ENCODE measurements around the gene MAP2. TPM values are rescaled to one million over a fixed set of nuclear protein-coding genes. Genes with fewer than 3 reads are reported as not detected.
"Not testable (repeated sequence)": the region's sequence is repeated elsewhere in the genome, so short reads cannot be mapped to it uniquely, and the experiment has no call there.

MAP2 gene
- total RNA-seq, 1 donor from 2014 or later, result 7.2 TPM

GRCh38 chr2:209592106-209592505 is 168.3 kb downstream of the MAP2 start:
- no peak for TF ChIP-seq CTCF (IDR thresholded peaks at IDR 0.05)
- H3K9me3 Mint-ChIP-seq (ENCODE audit: unreplicated experiment), result no peaks in the 10 kb centered on the region
- no peak overlapping the region for H3K4me3 Mint-ChIP-seq (ENCODE audit: unreplicated experiment)
- H3K27ac Mint-ChIP-seq (ENCODE audit: unreplicated experiment), result no peak overlapping the region
- H3K36me3 Mint-ChIP-seq (ENCODE audit: unreplicated experiment), result no peaks in the 10 kb centered on the region
- DNase-seq (ENCODE audit: extremely low spot score, unreplicated experiment), result no peak
- no peaks in the 10 kb centered on the region for H3K4me1 Mint-ChIP-seq (ENCODE audit: unreplicated experiment)
- peaks cover 9% of the 10 kb centered on the region for H3K27me3 Mint-ChIP-seq (ENCODE audit: unreplicated experiment)

- TF ChIP-seq CTCF (IDR thresholded peaks at IDR 0.05), result no peak
These were observed 170.1 kb downstream of the MAP2 start for GRCh38 chr2:209593930-209594329.

DNA sequence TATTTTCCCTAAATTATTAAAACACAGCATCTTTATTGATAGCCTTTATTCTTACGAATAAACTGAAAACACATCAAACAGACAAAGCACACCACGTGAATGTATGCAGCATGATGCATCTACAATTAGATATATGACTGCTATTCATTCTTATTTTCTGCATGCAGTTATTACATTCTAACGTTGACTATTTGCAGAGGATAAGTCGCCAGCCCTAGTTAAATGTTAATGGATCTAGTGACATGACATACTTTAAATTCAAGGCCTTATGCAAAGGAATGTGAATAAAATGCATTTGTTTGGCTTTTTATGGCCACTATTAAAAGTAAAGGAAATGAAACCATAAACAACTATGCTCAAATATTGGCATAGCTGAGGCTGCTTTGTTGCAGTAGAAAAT is 172.4 kb downstream of the MAP2 start:
- no peak for DNase-seq (ENCODE audit: extremely low spot score, unreplicated experiment)
- no peak overlapping the region for H3K27ac Mint-ChIP-seq (ENCODE audit: unreplicated experiment)
- TF ChIP-seq CTCF (IDR thresholded peaks at IDR 0.05), result no peak
- H3K9me3 Mint-ChIP-seq (ENCODE audit: unreplicated experiment), result no peaks in the 10 kb centered on the region
- H3K4me3 Mint-ChIP-seq (ENCODE audit: unreplicated experiment), result no peak overlapping the region
- H3K4me1 Mint-ChIP-seq (ENCODE audit: unreplicated experiment), result no peaks in the 10 kb centered on the region
- H3K36me3 Mint-ChIP-seq (ENCODE audit: unreplicated experiment), result no peaks in the 10 kb centered on the region
- H3K27me3 Mint-ChIP-seq (ENCODE audit: unreplicated experiment), result peaks cover 3% of the 10 kb centered on the region

More at GRCh38 chr2:209593930-209594329, 170.1 kb downstream of the MAP2 start:
- Mint-ChIP-seq H3K9me3 (ENCODE audit: unreplicated experiment) (no peaks in the 10 kb centered on the region), H3K27ac (ENCODE audit: unreplicated experiment) (no peak overlapping the region), H3K4me3 (ENCODE audit: unreplicated experiment) (no peak overlapping the region), H3K4me1 (ENCODE audit: unreplicated experiment) (no peaks in the 10 kb centered on the region), H3K27me3 (ENCODE audit: unreplicated experiment) (peaks cover 4% of the 10 kb centered on the region), H3K36me3 (ENCODE audit: unreplicated experiment) (no peaks in the 10 kb centered on the region)
- no peak for DNase-seq (ENCODE audit: extremely low spot score, unreplicated experiment)

DNA sequence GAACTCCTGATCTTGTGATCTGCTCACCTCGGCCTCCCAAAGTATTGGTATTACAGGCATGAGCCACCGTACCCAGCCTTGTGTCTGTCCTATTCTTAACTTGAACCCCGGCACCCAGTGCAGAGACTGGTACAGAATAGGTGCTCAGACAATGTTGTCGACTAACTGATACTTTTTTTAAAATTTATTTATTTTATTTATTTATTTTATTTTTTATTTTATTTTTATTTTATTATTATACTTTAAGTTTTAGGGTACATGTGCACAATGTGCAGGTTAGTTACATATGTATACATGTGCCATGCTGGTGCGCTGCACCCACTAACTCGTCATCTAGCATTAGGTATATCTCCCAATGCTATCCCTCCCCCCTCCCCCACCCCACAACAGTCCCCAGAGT is 174.4 kb downstream of the MAP2 start:
- not testable (repeated sequence) for H3K9me3 Mint-ChIP-seq (ENCODE audit: unreplicated experiment); H3K36me3 Mint-ChIP-seq (ENCODE audit: unreplicated experiment); H3K4me3 Mint-ChIP-seq (ENCODE audit: unreplicated experiment); H3K27ac Mint-ChIP-seq (ENCODE audit: unreplicated experiment); DNase-seq (ENCODE audit: extremely low spot score, unreplicated experiment); H3K4me1 Mint-ChIP-seq (ENCODE audit: unreplicated experiment); H3K27me3 Mint-ChIP-seq (ENCODE audit: unreplicated experiment)

DNA sequence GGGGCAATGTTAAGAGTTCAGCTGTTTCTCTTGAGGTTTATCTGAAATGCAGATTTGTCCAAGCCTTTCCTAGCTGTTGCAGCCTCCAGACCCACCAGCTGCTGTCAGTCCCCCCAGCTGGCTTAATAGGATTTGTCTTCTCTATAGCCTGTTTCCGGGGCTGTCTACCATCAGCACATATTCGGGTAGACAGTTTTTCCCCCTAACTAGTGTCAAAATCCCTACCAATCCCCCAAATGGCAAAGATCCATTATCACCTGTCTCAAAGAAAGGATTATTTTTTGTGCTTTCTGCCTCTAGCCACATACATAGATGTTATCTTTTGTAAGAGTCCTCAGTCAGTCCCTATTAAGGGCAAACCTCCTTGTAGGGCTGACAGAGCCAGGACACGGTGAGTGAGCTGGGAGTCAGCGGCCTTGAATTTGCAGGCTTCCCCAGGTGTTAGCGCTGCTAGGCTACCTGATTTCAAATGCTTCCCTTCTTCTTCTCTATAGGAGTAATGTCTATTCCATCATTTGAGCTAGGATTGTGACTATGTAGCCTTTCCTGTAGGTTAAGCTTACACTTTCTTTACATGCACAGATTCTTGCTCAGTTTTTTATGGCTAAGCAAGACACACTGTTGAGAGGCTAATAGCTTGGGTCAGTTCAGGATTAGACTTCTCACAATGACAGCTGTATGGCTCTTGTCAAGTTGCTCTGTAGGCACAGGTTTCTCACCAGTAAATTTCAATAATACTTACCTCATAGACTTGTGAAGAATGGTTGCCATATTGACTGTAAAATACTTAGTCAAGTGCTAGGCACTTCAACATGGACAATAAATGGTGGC is 176.7 kb downstream of the MAP2 start:
- Mint-ChIP-seq H3K4me1 (ENCODE audit: unreplicated experiment) (no peaks in the 10 kb centered on the region), H3K27ac (ENCODE audit: unreplicated experiment) (no peak overlapping the region), H3K9me3 (ENCODE audit: unreplicated experiment) (no peaks in the 10 kb centered on the region), H3K4me3 (ENCODE audit: unreplicated experiment) (no peak overlapping the region), H3K36me3 (ENCODE audit: unreplicated experiment) (no peaks in the 10 kb centered on the region), H3K27me3 (ENCODE audit: unreplicated experiment) (peaks cover 3% of the 10 kb centered on the region)
- DNase-seq (ENCODE audit: extremely low spot score, unreplicated experiment), result no peak
- no peak for TF ChIP-seq CTCF (IDR thresholded peaks at IDR 0.05)

Data from osteocyte (in vitro differentiated cells).